ENCODE data around the gene MAS1L. TPM values are rescaled to one million over a fixed set of nuclear protein-coding genes. Genes with fewer than 3 reads are reported as not detected.

Gene MAS1L
- total and polyA plus RNA-seq, 2 donors from 2014 or later: not detected

- H3K27ac ChIP-seq (ENCODE audit: low read depth in 2 of 2, low read length in 2 of 2): no peak overlapping the region
- no peak for DNase-seq
- no peak overlapping the region for H3K4me3 ChIP-seq (ENCODE audit: low read length in 3 of 3)
- no peak for FAIRE-seq
- no peaks in the 10 kb centered on the region for H3K4me1 ChIP-seq (ENCODE audit: control insufficient read depth in 2 of 3, insufficient read depth in 2 of 3, low read depth in 1 of 3, low read length in 3 of 3)
- no peaks in the 10 kb centered on the region for H3K27me3 ChIP-seq (ENCODE audit: control insufficient read depth, insufficient read depth, low read length)
- no peaks in the 10 kb centered on the region for H3K36me3 ChIP-seq (ENCODE audit: control insufficient read depth in 2 of 3, insufficient read depth in 3 of 3, low read length in 3 of 3)
- no peak overlapping the region for H3K9ac ChIP-seq (ENCODE audit: low read length in 3 of 3)
- no peak for TF ChIP-seq CTCF (IDR thresholded peaks at IDR 0.05; ENCODE audit: borderline replicate concordance, extremely low read depth, insufficient read depth)
- intact Hi-C loops (cut with DNase I): no loop called here
- no peaks in the 10 kb centered on the region for H3K9me3 ChIP-seq (ENCODE audit: control insufficient read depth in 2 of 3, insufficient read depth in 1 of 3, low read length in 3 of 3)
Observed at GRCh38 chr6:29504961-29505360, 17.2 kb upstream of the MAS1L start.

GRCh38 chr6:29502597-29502996, 14.8 kb upstream of the MAS1L start:
- intact Hi-C loops (cut with DNase I): no loop called here
- Histone ChIP-seq H3K4me3 (ENCODE audit: low read length in 3 of 3) (no peak overlapping the region), H3K9ac (ENCODE audit: low read length in 3 of 3) (no peak overlapping the region), H3K4me1 (ENCODE audit: control insufficient read depth in 2 of 3, insufficient read depth in 2 of 3, low read depth in 1 of 3, low read length in 3 of 3) (no peaks in the 10 kb centered on the region), H3K9me3 (ENCODE audit: control insufficient read depth in 2 of 3, insufficient read depth in 1 of 3, low read length in 3 of 3) (no peaks in the 10 kb centered on the region), H3K27me3 (ENCODE audit: control insufficient read depth, insufficient read depth, low read length) (no peaks in the 10 kb centered on the region), H3K27ac (ENCODE audit: low read depth in 2 of 2, low read length in 2 of 2) (no peak overlapping the region), H3K36me3 (ENCODE audit: control insufficient read depth in 2 of 3, insufficient read depth in 3 of 3, low read length in 3 of 3) (no peaks in the 10 kb centered on the region)
- FAIRE-seq: no peak
- no peak for TF ChIP-seq CTCF (IDR thresholded peaks at IDR 0.05; ENCODE audit: borderline replicate concordance, extremely low read depth, insufficient read depth)
- DNase-seq: no peak

GRCh38 chr6:29502181-29502580, 14.4 kb upstream of the MAS1L start:
- FAIRE-seq: no peak
- Histone ChIP-seq H3K27me3 (ENCODE audit: control insufficient read depth, insufficient read depth, low read length) (no peaks in the 10 kb centered on the region), H3K4me1 (ENCODE audit: control insufficient read depth in 2 of 3, insufficient read depth in 2 of 3, low read depth in 1 of 3, low read length in 3 of 3) (no peaks in the 10 kb centered on the region), H3K9me3 (ENCODE audit: control insufficient read depth in 2 of 3, insufficient read depth in 1 of 3, low read length in 3 of 3) (no peaks in the 10 kb centered on the region), H3K27ac (ENCODE audit: low read depth in 2 of 2, low read length in 2 of 2) (no peak overlapping the region), H3K36me3 (ENCODE audit: control insufficient read depth in 2 of 3, insufficient read depth in 3 of 3, low read length in 3 of 3) (no peaks in the 10 kb centered on the region), H3K4me3 (ENCODE audit: low read length in 3 of 3) (no peak overlapping the region), H3K9ac (ENCODE audit: low read length in 3 of 3) (no peak overlapping the region)
- TF ChIP-seq CTCF (IDR thresholded peaks at IDR 0.05; ENCODE audit: borderline replicate concordance, extremely low read depth, insufficient read depth): no peak
- DNase-seq: no peak
- intact Hi-C loops (cut with DNase I): no loop called here

- TF ChIP-seq CTCF (IDR thresholded peaks at IDR 0.05; ENCODE audit: borderline replicate concordance, extremely low read depth, insufficient read depth): no peak
- Histone ChIP-seq H3K9me3 (ENCODE audit: control insufficient read depth in 2 of 3, insufficient read depth in 1 of 3, low read length in 3 of 3) (no peaks in the 10 kb centered on the region), H3K36me3 (ENCODE audit: control insufficient read depth in 2 of 3, insufficient read depth in 3 of 3, low read length in 3 of 3) (no peaks in the 10 kb centered on the region), H3K27ac (ENCODE audit: low read depth in 2 of 2, low read length in 2 of 2) (no peak overlapping the region), H3K4me1 (ENCODE audit: control insufficient read depth in 2 of 3, insufficient read depth in 2 of 3, low read depth in 1 of 3, low read length in 3 of 3) (no peaks in the 10 kb centered on the region), H3K27me3 (ENCODE audit: control insufficient read depth, insufficient read depth, low read length) (no peaks in the 10 kb centered on the region), H3K4me3 (ENCODE audit: low read length in 3 of 3) (no peak overlapping the region), H3K9ac (ENCODE audit: low read length in 3 of 3) (no peak overlapping the region)
- DNase-seq: no peak
- intact Hi-C loops (cut with DNase I): no loop called here
- no peak for FAIRE-seq
Observed at GRCh38 chr6:29501106-29501505, 13.3 kb upstream of the MAS1L start.

Measured in kidney (tissue), 14 donors.